ENCODE data around the gene RD3L.

GRCh38 chr14:103923863-103924262 is 18.5 kb downstream of the RD3L start:
- TF ChIP-seq CTCF (IDR thresholded peaks at IDR 0.05) (no peak), POLR2A (IDR thresholded peaks at IDR 0.05) (no peak)
